HG02763 (cell line): Measurements from ENCODE around the gene SNX27.
"Not testable (repeated sequence)": the region's sequence is repeated elsewhere in the genome, so short reads cannot be mapped to it uniquely, and the experiment has no call there.

Experiments
- ATAC-seq: cut with Tn5 transposase; IDR thresholded peaks from one replicate; pipeline ENCODE4 v1.9.1; 2021; ENCODE audit warnings: mild to moderate bottlenecking, moderate library complexity; ENCODE audit not compliant: unreplicated experiment

SNX27 gene

GRCh38 chr1:151635479-151636072 lies 23.7 kb downstream of the SNX27 start:
- no peak for ATAC-seq

GRCh38 chr1:151638074-151638775 lies 26.4 kb downstream of the SNX27 start:
- ATAC-seq, result no peak

- no peak for ATAC-seq
Observed at GRCh38 chr1:151638812-151639211, 27.0 kb downstream of the SNX27 start.

- ATAC-seq, result no peak
Observed at GRCh38 chr1:151639466-151639865, 27.6 kb downstream of the SNX27 start.

GRCh38 chr1:151641229-151641628 lies 29.4 kb downstream of the SNX27 start:
- no peak for ATAC-seq

- ATAC-seq, result not testable (repeated sequence)
Observed at GRCh38 chr1:151643085-151643484, 31.2 kb downstream of the SNX27 start.

GRCh38 chr1:151644001-151644400 lies 32.2 kb downstream of the SNX27 start:
- ATAC-seq, result no peak

GRCh38 chr1:151653397-151653796 lies 41.5 kb downstream of the SNX27 start:
- no peak for ATAC-seq

GRCh38 chr1:151655371-151655770 lies 43.5 kb downstream of the SNX27 start:
- ATAC-seq, result no peak

- no peak for ATAC-seq
Observed at GRCh38 chr1:151661751-151662150, 49.9 kb downstream of the SNX27 start.

GRCh38 chr1:151668090-151668489 lies 56.2 kb downstream of the SNX27 start:
- no peak for ATAC-seq

GRCh38 chr1:151670036-151670675 lies 58.3 kb downstream of the SNX27 start:
- ATAC-seq, result not testable (repeated sequence)

GRCh38 chr1:151673407-151673806 lies 61.6 kb downstream of the SNX27 start:
- no peak for ATAC-seq

- no peak for ATAC-seq
Observed at GRCh38 chr1:151680391-151680790, 68.5 kb downstream of the SNX27 start.

GRCh38 chr1:151680826-151681225 lies 69.0 kb downstream of the SNX27 start:
- no peak for ATAC-seq

- ATAC-seq, result no peak
Observed at GRCh38 chr1:151681923-151682322, 70.1 kb downstream of the SNX27 start.

- ATAC-seq, result not testable (repeated sequence)
Observed at GRCh38 chr1:151682901-151683300, 71.1 kb downstream of the SNX27 start.

- ATAC-seq, result no peak
Observed at GRCh38 chr1:151684128-151684527, 72.3 kb downstream of the SNX27 start.

- no peak for ATAC-seq
Observed at GRCh38 chr1:151686561-151686960, 74.7 kb downstream of the SNX27 start.

GRCh38 chr1:151689494-151689893 lies 77.6 kb downstream of the SNX27 start:
- no peak for ATAC-seq

GRCh38 chr1:151692226-151692625 lies 80.4 kb downstream of the SNX27 start:
- no peak for ATAC-seq

- ATAC-seq, result no peak
Observed at GRCh38 chr1:151693057-151693651, 81.3 kb downstream of the SNX27 start.
